EL (cell line): ENCODE data around the gene CMTR1.
A peak's percentile ranks its signal among the peaks of the same experiment; 100 is the strongest.

Source experiments
- DNase-seq: peaks from one replicate; pipeline ENCODE4 v3.0.0-alpha.2; 2016

The CMTR1 gene

DNA sequence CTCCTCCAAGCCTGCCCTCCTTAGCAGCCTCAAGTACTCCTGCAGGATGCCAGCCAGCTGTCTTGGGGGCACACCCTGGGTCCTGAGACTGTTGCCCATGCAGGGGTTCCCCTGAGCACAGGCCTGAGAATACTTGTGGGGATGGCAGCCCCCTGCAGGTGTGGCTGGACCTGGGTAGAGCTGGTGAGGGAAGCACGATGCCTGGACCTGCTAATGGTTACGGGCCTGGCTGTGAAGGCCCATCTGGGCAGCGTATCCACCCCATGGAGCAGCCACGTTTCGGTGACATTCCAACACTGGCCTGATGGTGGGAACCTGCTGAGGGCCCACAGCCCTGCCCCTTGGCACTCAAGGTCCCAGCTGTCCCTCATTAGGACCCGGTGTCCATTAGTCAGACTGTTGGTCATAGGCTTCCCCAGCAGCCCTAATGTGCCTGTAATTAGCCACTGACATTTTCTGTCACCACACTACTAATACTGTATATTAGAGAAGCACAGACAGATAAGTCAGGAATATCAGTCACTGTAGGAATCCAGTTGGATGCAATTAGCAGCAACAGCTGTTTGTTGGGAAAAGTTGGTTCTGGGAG, 46.3 kb downstream of the CMTR1 start:
- DNase-seq: no peak

- no peak for DNase-seq
Measured at GRCh38 chr6:37480118-37480736, 47.2 kb downstream of the CMTR1 start.

GRCh38 chr6:37480951-37481534, 48.0 kb downstream of the CMTR1 start:
- DNase-seq: no peak

- DNase-seq: no peak
Measured at GRCh38 chr6:37481711-37482605, 48.9 kb downstream of the CMTR1 start.

GRCh38 chr6:37482606-37483251, 49.7 kb downstream of the CMTR1 start:
- no peak for DNase-seq

DNA sequence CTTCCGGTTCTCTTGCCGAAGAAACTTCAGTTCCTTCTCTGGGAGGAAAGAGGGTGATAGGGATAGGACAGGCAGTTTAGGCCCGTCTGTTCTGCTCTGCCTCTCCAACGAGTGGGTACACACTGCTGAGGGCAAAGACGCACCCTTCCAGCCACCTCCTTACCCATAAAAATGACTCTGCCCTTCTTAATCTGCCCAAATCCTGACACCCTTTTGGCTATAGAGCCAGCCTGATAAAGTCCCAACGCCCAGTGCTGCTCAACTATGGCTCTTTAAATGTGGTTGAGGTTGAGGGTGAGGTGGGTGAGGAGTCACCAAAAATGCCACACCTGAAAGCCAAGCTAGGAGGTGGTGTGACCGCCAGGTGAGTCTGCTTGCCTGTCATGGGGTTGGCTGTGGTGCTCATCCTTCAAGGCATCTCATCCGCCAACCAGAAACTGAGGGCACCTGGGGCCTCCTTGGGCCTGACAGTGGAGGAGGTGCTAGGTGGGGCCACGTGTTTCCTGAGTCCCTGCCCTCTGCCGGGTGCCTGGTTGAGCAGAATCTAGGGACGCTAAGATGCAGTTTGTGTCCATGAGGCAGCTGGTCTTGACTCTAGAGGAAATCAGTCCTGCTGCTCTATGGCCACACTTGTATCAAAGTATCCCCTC, 50.4 kb downstream of the CMTR1 start:
- no peak for DNase-seq

DNA sequence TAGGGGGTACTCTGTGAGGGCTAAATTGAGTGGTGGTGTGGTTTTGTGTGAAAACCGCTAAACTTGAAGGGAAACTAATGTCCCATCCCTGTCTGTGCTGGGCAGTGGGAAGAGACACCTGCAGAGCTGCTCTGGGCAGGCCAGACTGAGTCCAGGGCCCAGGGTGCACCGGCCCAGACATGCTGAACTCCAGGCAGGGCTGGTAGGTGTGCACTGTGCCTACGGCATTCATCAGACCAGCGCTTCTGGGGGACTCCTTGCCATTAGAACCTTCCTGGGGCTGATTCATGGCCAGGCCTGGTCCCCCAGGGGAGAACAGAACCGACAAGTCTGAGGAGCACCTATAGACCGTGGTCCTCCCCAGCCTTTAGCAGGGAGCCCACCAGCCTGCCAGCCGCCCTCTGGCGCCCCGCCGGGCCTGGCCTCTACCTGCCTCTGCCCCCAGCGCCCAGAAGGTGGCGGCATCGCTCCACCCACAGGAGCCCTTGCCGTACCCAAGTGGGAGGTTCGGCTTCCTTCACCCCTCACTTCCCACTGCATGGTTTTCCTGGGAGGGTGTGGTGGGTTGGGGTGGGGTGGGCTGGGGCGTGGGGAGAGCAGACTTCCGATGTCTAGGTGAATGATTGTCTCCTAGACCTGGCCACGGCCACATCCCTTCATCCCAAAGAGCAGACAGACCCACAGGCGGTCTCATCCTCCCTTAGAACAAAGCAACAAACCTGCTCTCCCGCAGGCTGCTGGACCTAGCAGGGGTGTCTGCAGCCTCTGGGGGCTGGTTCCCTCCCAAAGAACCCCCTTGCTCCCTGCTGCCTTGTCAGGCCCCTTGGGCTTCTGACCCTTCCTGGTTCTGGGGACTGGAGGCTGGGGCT, 51.1 kb downstream of the CMTR1 start:
- DNase-seq: peak; percentile 43

GRCh38 chr6:37484786-37485170, 51.8 kb downstream of the CMTR1 start:
- DNase-seq: no peak

GRCh38 chr6:37485291-37485702, 52.3 kb downstream of the CMTR1 start:
- DNase-seq: no peak

DNA sequence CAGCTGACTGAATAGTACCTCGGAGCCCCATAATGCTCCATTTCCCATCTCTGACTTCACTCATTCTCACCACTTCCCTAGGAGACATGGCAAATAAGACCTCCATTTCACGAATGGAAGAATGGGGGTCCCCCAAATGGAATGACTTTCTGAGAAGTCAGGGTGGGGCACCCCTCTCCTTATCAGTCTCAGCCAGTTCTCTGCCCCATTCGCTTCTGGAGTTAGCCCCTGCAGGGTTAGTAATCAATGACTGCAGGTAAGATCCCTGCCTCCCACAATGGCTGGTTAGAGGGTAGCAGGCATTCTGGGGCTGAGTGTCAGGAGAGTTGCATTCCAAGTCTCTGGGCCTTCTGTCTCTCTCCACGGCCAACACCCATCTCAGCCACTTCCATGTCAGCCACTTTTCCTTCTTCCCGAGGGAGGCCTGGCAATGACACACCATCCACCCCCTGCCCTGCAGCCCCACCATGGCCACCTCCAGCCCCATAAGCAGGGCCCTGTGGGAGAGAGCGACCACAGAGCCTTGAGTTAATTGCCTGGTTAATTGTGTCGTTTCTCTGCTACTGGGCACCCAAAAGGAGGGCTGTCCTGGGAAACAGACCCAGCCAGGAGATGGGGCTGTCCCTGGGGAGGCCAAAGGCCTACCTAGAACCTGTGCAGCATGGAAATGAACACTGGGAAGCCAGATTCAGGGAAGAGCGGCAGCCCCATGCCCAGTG, 53.3 kb downstream of the CMTR1 start:
- DNase-seq: no peak

- DNase-seq: no peak
Measured at GRCh38 chr6:37487591-37488380, 54.8 kb downstream of the CMTR1 start.

GRCh38 chr6:37488476-37488875, 55.5 kb downstream of the CMTR1 start:
- no peak for DNase-seq

GRCh38 chr6:37489697-37490336, 56.8 kb downstream of the CMTR1 start:
- peak; percentile 20 for DNase-seq

DNA sequence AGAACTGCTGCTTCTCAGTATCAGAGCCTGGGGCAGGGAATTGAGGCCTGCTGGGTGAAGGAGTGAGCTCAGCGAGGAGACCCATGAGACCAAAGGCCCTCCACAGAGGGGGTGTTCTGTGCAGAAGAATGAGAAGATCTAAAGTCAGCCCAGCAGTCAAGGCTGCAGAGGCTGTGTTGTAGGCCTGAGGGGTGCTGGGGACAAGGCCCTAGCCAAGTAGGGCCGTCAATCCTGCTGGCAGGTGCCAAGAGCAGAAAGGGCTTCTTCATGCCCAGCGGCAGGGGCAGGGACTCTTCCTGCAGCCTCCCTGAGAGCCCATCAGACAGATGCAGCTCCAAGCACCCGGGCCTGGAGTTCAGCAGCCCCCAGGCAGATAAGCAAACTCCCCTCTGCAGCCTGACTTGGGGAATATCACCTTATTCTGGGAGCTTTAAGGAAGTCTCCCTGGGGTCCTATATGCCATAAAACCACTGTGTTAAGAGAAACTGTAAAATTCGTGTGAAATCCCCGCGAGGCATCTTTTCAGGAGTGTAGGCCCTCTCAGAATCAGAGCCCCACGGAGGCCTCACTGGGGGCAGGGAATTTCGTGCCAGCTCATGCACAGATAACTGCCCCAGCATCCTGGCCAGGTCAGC, 57.6 kb downstream of the CMTR1 start:
- DNase-seq: no peak

- DNase-seq: no peak
Measured at GRCh38 chr6:37491171-37491829, 58.3 kb downstream of the CMTR1 start.

DNA sequence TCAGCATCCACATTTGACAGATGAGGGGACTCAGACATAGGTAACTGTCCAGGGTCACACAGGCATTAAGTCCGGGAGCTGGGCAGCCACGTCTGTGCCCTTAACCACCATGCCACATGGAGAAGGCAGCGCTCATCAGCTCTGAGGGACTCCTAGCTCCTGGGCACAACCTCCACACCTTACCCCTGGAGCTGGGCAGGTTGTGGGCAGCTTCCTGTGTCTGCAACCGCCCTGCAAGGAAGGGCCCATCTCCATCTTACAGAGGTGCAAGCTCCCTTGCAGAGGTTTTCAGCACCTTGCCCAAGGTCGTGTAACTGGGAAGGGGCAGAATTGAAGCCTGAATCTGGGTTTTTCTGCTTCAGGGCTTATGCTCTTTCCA, 58.8 kb downstream of the CMTR1 start:
- DNase-seq: no peak

DNA sequence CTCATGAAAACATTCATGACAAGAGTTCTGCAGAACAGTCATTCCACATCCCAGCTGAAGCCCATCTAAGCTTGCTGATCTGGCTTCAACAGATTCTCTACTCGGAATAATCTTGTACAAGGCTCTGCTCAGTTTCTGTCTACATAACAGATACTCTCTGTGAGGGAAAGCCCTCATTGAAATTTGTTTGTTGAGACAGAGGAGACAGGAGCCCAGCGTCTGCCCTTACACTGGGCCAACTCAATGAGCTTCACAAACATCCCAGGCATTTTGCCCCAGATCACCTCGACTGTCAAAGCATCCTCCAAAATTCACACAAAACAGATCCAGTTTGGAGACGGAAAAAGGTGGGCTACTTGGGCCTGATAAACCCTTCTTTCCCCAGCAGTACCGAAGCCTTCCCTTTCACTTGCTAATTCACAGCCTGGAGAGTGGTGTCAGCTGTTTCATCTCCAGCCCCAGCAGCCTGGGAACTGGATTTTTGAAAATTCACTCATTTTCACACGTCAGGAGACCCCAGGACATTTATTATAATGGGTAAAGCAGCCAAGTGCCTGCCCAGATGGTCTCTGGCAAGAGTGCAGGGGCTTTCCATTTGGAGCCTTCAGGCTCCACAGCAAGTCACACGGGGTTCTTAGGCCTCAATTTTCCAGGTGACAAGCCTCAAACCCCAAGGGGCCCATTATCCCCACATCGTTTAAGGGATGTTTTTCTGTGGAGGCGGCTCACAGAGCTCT, 59.4 kb downstream of the CMTR1 start:
- DNase-seq: no peak
